H1 (cell line): ENCODE results near the gene FNIP2. TPM values are rescaled to one million over a fixed set of nuclear protein-coding genes. Genes with fewer than 3 reads are reported as not detected.

Source experiments
- CTCF ChIA-PET: fragments of 300-600 bp; sonication (Branson Sonifier 250); formaldehyde crosslinking; loops from one replicate; lab custom pipeline; 2021; ENCODE audit not compliant: partially characterized antibody; lab: Charles Lee
- POLR2A ChIA-PET: fragments of 300-600 bp; sonication (Branson Sonifier 250); formaldehyde crosslinking; loops from one replicate; lab custom pipeline; 2021; ENCODE audit warnings: inconsistent platforms; ENCODE audit not compliant: partially characterized antibody; lab: Charles Lee
- DNase-seq, 2 experiments: peaks; one replicate each; pipeline versions ENCODE4 v3.0.0 to v3.0.0-alpha.2; 2010 to 2022; ENCODE audit warnings: low spot score in 2 of 2, low read depth in 1 of 2, mixed read lengths in 1 of 2
- FAIRE-seq: peaks from 2 replicates; lab custom pipeline; 2011; peaks lifted over from hg19 to GRCh38; lab: Jason Lieb, UNC
- H2AFZ ChIP-seq: 2 replicates; pipeline ENCODE4 v1.8.1; 2012; ENCODE audit warnings: low read length, inconsistent platforms
- H2AK5ac ChIP-seq: 2 replicates; pipeline ENCODE4 v1.6.1; 2013; ENCODE audit warnings: low read depth, low read length
- H2BK120ac ChIP-seq: replicated peaks from 2 replicates; pipeline ENCODE3; 2013; ENCODE audit warnings: low read depth, low read length, inconsistent platforms
- H2BK12ac ChIP-seq: 2 replicates; pipeline ENCODE4 v1.6.1; 2013; ENCODE audit warnings: low read depth, low read length
- H2BK15ac ChIP-seq: 2 replicates; pipeline ENCODE4 v1.6.1; 2013; ENCODE audit warnings: low read length
- H2BK20ac ChIP-seq: 2 replicates; pipeline ENCODE4 v1.6.1; 2013; ENCODE audit warnings: low read length
- H2BK5ac ChIP-seq: 2 replicates; pipeline ENCODE4 v1.6.1; 2013; ENCODE audit warnings: low read depth, low read length
- H3K14ac ChIP-seq: 2 replicates; pipeline ENCODE4 v1.6.1; 2013; ENCODE audit warnings: inconsistent platforms; ENCODE audit not compliant: insufficient read length
- H3K18ac ChIP-seq: 2 replicates; pipeline ENCODE4 v1.6.1; 2013; ENCODE audit warnings: low read length; ENCODE audit errors: extremely low read depth
- H3K23ac ChIP-seq: 2 replicates; pipeline ENCODE4 v1.6.1; 2013; ENCODE audit warnings: inconsistent platforms; ENCODE audit not compliant: insufficient read length
- H3K23me2 ChIP-seq: 2 replicates; pipeline ENCODE4 v1.6.1; 2013; ENCODE audit warnings: low read depth, low read length
- H3K27ac ChIP-seq: 2 replicates; pipeline ENCODE4 v1.6.1; 2011; ENCODE audit warnings: low read depth, low read length, inconsistent platforms
- H3K27me3 ChIP-seq, 4 experiments: replicated peaks in 1 of 4; 1 replicate in 1 of 4; 2 replicates in 3 of 4; pipeline versions ENCODE4 v1.6.1 to v1.8.1; 2011 to 2013; ENCODE audit warnings: low read length in 3 of 4, mild to moderate bottlenecking in 3 of 4, inconsistent platforms in 2 of 4, mixed read lengths in 2 of 4, moderate library complexity in 1 of 4; ENCODE audit not compliant: control insufficient read depth in 3 of 4, insufficient read depth in 3 of 4; ENCODE audit errors: extremely low read depth in 1 of 4
- H3K36me3 ChIP-seq, 4 experiments: 2 replicates each; pipeline versions ENCODE4 v1.6.1 to v1.8.1; 2011 to 2013; ENCODE audit warnings: mild to moderate bottlenecking in 4 of 4, low read length in 3 of 4, moderate library complexity in 2 of 4, control low read depth in 1 of 4, inconsistent platforms in 1 of 4; ENCODE audit not compliant: insufficient read depth in 4 of 4, control insufficient read depth in 2 of 4
- H3K4ac ChIP-seq: replicated peaks from 2 replicates; pipeline ENCODE3; 2013; ENCODE audit warnings: low read length, low read depth, mixed read lengths, inconsistent platforms; ENCODE audit not compliant: insufficient read length
- H3K4me1 ChIP-seq, 4 experiments: replicated peaks in 1 of 4; 1 replicate in 1 of 4; 2 replicates in 3 of 4; pipeline versions ENCODE4 v1.6.1 to v1.8.1; 2011 to 2013; ENCODE audit warnings: low read length in 3 of 4, inconsistent platforms in 2 of 4, mixed read lengths in 1 of 4; ENCODE audit not compliant: insufficient read depth in 4 of 4, control insufficient read depth in 3 of 4
- H3K4me2 ChIP-seq, 2 experiments: 2 replicates each; pipeline versions ENCODE4 v1.6.1 to v1.8.1; 2011 to 2013; ENCODE audit warnings: low read depth in 2 of 2, low read length in 2 of 2, control low read depth in 1 of 2, inconsistent platforms in 1 of 2, mild to moderate bottlenecking in 1 of 2; ENCODE audit not compliant: insufficient read depth in 1 of 2
- H3K4me3 ChIP-seq, 4 experiments: fragments of 200-600, 300-600 bp in 1 of 4; sonication (generic), shearing (Covaris generic), sonication (Bioruptor Twin) in 1 of 4; 2 replicates each; pipeline versions ENCODE4 v1.5.1 to v1.8.1; 2011 to 2016; ENCODE audit warnings: low read length in 4 of 4, low read depth in 3 of 4, control low read depth in 2 of 4, inconsistent platforms in 2 of 4, mild to moderate bottlenecking in 2 of 4, mixed read lengths in 1 of 4, moderate library complexity in 1 of 4; ENCODE audit not compliant: insufficient read depth in 2 of 4; ENCODE audit errors: extremely low read depth in 1 of 4
- H3K56ac ChIP-seq: replicated peaks from 2 replicates; pipeline ENCODE3; 2013; ENCODE audit warnings: low read depth, mild to moderate bottlenecking, mixed read lengths, low read length, inconsistent platforms; ENCODE audit not compliant: insufficient read length
- H3K79me1 ChIP-seq: 2 replicates; pipeline ENCODE4 v1.6.1; 2013; ENCODE audit warnings: low read depth, low read length, control low read depth
- H3K79me2 ChIP-seq, 2 experiments: 2 replicates each; pipeline versions ENCODE4 v1.6.1 to v1.8.1; 2012 to 2013; ENCODE audit warnings: low read length in 2 of 2, mild to moderate bottlenecking in 2 of 2, inconsistent platforms in 1 of 2; ENCODE audit not compliant: insufficient read depth in 2 of 2, control insufficient read depth in 1 of 2
- H3K9ac ChIP-seq, 4 experiments: replicated peaks in 1 of 4; 1 replicate in 1 of 4; 2 replicates in 3 of 4; pipeline versions ENCODE4 v1.6.1 to v1.8.1; 2011 to 2013; ENCODE audit warnings: low read depth in 3 of 4, low read length in 3 of 4, control low read depth in 2 of 4, mild to moderate bottlenecking in 2 of 4, moderate library complexity in 2 of 4, inconsistent platforms in 1 of 4; ENCODE audit errors: extremely low read depth in 1 of 4
- H3K9me3 ChIP-seq, 2 experiments: 2 replicates each; pipeline versions ENCODE4 v1.6.1 to v1.8.1; 2012 to 2013; ENCODE audit warnings: mild to moderate bottlenecking in 2 of 2, moderate library complexity in 2 of 2, control low read depth in 1 of 2, inconsistent platforms in 1 of 2, low read depth in 1 of 2, low read length in 1 of 2, mixed read lengths in 1 of 2; ENCODE audit not compliant: insufficient read depth in 2 of 2
- H4K20me1 ChIP-seq, 2 experiments: replicated peaks in 1 of 2; 2 replicates each; pipeline versions ENCODE3 to v1.8.1; 2011 to 2013; ENCODE audit warnings: inconsistent platforms in 2 of 2, low read length in 2 of 2, mild to moderate bottlenecking in 1 of 2; ENCODE audit not compliant: insufficient read depth in 2 of 2, control insufficient read depth in 1 of 2
- H4K5ac ChIP-seq: 2 replicates; pipeline ENCODE4 v1.6.1; 2013; ENCODE audit warnings: low read length, low read depth, mixed read lengths, inconsistent platforms; ENCODE audit not compliant: insufficient read length
- H4K8ac ChIP-seq: 2 replicates; pipeline ENCODE4 v1.8.0; 2013; ENCODE audit warnings: mild to moderate bottlenecking, moderate library complexity, low read length, inconsistent platforms; ENCODE audit not compliant: insufficient read depth; ENCODE audit errors: extremely low read depth
- H4K91ac ChIP-seq: replicated peaks from 2 replicates; pipeline ENCODE3; 2013; ENCODE audit warnings: low read length, mixed read lengths, inconsistent platforms; ENCODE audit not compliant: insufficient read length
- ASH2L ChIP-seq: fragments of 200-600, 300-600 bp; sonication (generic); IDR thresholded peaks from one replicate; pipeline ENCODE4 v1.7.1; 2017; ENCODE audit warnings: low read length
- CEBPB ChIP-seq: IDR thresholded peaks from 2 replicates; pipeline ENCODE4 v1.6.1; 2012; ENCODE audit warnings: low read depth, low read length
- CTBP2 ChIP-seq: IDR thresholded peaks from 2 replicates; pipeline ENCODE4 v1.7.0; 2011; ENCODE audit warnings: borderline replicate concordance, mild to moderate bottlenecking, moderate library complexity, mixed read lengths, low read length; ENCODE audit not compliant: insufficient read depth, insufficient read length
- EGR1 ChIP-seq: IDR thresholded peaks from 2 replicates; pipeline ENCODE4 v1.6.1; 2011; ENCODE audit warnings: low read depth, low read length, borderline replicate concordance
- GTF2F1 ChIP-seq: IDR thresholded peaks from 2 replicates; pipeline ENCODE4 v1.6.1; 2012; ENCODE audit warnings: low read depth, low read length, improper control_type of control experiment, borderline replicate concordance
- HDAC2 ChIP-seq, 2 experiments: fragments of 300-600 bp in 1 of 2; sonication (generic) in 1 of 2; IDR thresholded peaks; 2 replicates each; pipeline ENCODE4 v1.6.1; 2011 to 2012; ENCODE audit warnings: low read depth in 2 of 2, low read length in 2 of 2, mild to moderate bottlenecking in 2 of 2, moderate library complexity in 2 of 2, borderline replicate concordance in 1 of 2, inconsistent platforms in 1 of 2
- MAFK ChIP-seq: IDR thresholded peaks from 2 replicates; pipeline ENCODE4 v1.6.1; 2012; ENCODE audit warnings: low read depth, mild to moderate bottlenecking, improper control_type of control experiment, low read length
- NANOG ChIP-seq: IDR thresholded peaks from 2 replicates; pipeline ENCODE4 v1.6.1; 2011; ENCODE audit warnings: low read length, low read depth, mild to moderate bottlenecking, inconsistent platforms; ENCODE audit not compliant: insufficient read depth, poor library complexity, severe bottlenecking
- NRF1 ChIP-seq: IDR thresholded peaks from 2 replicates; pipeline ENCODE4 v1.6.1; 2011; ENCODE audit warnings: mild to moderate bottlenecking, low read depth, low read length, improper control_type of control experiment
- WGBS, 2 experiments: shearing (Covaris generic) in 1 of 2; methylation state at CpG; one replicate each; pipeline versions ENCODE4 v1.1.6 to v1.1.7; 2013 to 2015; ENCODE audit warnings: low lambda C conversion rate in 2 of 2, mixed read lengths in 2 of 2, inconsistent platforms in 1 of 2, low coverage in 1 of 2, missing lambda C conversion rate in 1 of 2; ENCODE audit not compliant: insufficient replicate concordance in 2 of 2, insufficient coverage in 1 of 2, insufficient read length in 1 of 2; ENCODE audit errors: extremely low coverage in 1 of 2, missing lambda C conversion rate in 1 of 2; 5-methylcytosine and 5-hydroxymethylcytosine counted together
- polyA plus RNA-seq, 7 experiments: library from polyadenylated mRNA; depleted of rRNA in 3 of 7; stranded (reverse) in 5 of 7; unstranded in 2 of 7; fragments of >200 nt in 5 of 7; fragments of 200-250 nt in 2 of 7; gene quantifications; 1 replicate in 5 of 7; 2 replicates in 1 of 7; 4 replicates in 1 of 7; pipeline versions ENCODE4 v1.2.1 to v1.2.3, GENCODE V29; 2011 to 2013; ENCODE audit warnings: missing spikeins in 2 of 7, mixed read lengths in 2 of 7
- total RNA-seq: library from RNA; stranded (reverse); fragmentation: NEBNext Ultra II Directional; extraction: Animal tissue kit (Norgen Biotek cat#: 25700); gene quantifications from 2 replicates; pipeline ENCODE4 v1.2.1, GENCODE V29; 2021
- TF ChIP-seq, protein P1 (sequence below): IDR thresholded peaks from 2 replicates; pipeline ENCODE4 v1.6.1; 2011; ENCODE audit warnings: low read depth, mild to moderate bottlenecking, low read length; ENCODE audit not compliant: insufficient read depth
- TF ChIP-seq, protein P2 (sequence below): IDR thresholded peaks from 2 replicates; pipeline ENCODE4 v1.6.1; 2012; ENCODE audit warnings: low read length, inconsistent platforms

The FNIP2 gene
- total and polyA plus RNA-seq, 2 of the 8 experiments (the other 6 are each of a cell fraction or from before 2014, with no cell fraction given), result 4.0 to 13.0 TPM

DNA sequence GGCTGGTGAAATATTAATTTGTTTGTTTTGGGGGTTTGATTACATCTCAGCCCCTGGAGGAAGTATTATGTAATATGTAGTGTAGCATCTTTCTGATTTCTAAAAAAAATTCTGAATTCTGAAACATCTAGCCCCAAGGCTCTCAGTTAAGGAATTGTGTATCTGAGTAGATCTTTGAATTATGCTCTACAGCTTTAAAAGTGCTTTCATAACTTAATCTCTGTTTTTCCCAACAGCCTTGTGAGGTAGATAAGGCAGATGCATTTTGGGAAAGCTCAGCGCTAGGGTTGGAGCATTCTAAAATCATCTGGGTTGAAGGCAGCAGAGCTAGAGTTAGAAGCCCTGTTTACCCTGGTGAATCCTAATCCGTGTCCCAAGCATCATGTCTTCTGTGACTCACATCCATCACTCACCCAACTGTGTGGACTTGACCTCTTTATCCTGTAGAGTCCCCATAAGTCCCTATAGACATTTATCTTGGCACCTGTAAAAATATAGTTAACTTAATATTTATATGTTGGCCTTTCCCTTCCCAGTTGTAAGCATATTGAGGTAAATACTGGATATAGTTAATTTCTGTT, 49.8 kb downstream of the FNIP2 start:
- H2AK5ac ChIP-seq, result no peak overlapping the region
- no peaks in the 10 kb centered on the region for H3K36me3 ChIP-seq
- H3K79me2 ChIP-seq, result no peaks in the 10 kb centered on the region
- H4K20me1 ChIP-seq, result no peaks in the 10 kb centered on the region
- ChIA-PET POLR2A (no interaction called here), CTCF (interaction anchor here (0.9 kb wide), 1 partner anchor 34 kb away, joined by 3 read pairs; no protein-coding TSS in a partner anchor)
- H2BK12ac ChIP-seq, result no peak overlapping the region
- H3K4me1 ChIP-seq, result no peaks in the 10 kb centered on the region
- H3K4ac ChIP-seq, result peak overlapping the region; percentile 28
- no peak overlapping the region for H4K91ac ChIP-seq
- 0 out of 2 replicates have a peak, but pooled peaks cover 2% of the 10 kb centered on the region for H3K79me1 ChIP-seq
- no peak overlapping the region for H3K9ac ChIP-seq
- H3K4me2 ChIP-seq, result no peak overlapping the region
- H4K8ac ChIP-seq, result no peak overlapping the region
- no peak overlapping the region for H3K23ac ChIP-seq
- no peak overlapping the region for H3K4me3 ChIP-seq
- no peak overlapping the region for H3K14ac ChIP-seq
- H4K5ac ChIP-seq, result no peak overlapping the region
- H2BK120ac ChIP-seq, result no peak overlapping the region
- H2AFZ ChIP-seq, result no peak overlapping the region
- FAIRE-seq (no peak), DNase-seq (no peak)
- no peaks in the 10 kb centered on the region for H3K27me3 ChIP-seq
- H3K9me3 ChIP-seq, result peaks cover 0 to 3% of the 10 kb centered on the region in 2 experiments; a peak in 1 of 4 replicates
- H2BK15ac ChIP-seq, result no peak overlapping the region
- no peak overlapping the region for H3K18ac ChIP-seq
- 94% methylated on average over 2 of the region's 2 CpGs; no CpG with 5 or more reads in 1 of the 2 experiments for WGBS, 2 experiments
- no peaks in the 10 kb centered on the region for H3K23me2 ChIP-seq
- H3K27ac ChIP-seq, result no peak overlapping the region
- no peak overlapping the region for H2BK20ac ChIP-seq
- no peak overlapping the region for H2BK5ac ChIP-seq
- H3K56ac ChIP-seq, result no peak overlapping the region
- TF ChIP-seq NRF1 (no peak), ASH2L (no peak), HDAC2 (IDR thresholded peaks at IDR 0.05; ENCODE audit: borderline replicate concordance in 1 of 2, low read depth in 2 of 2, low read length in 2 of 2) (no peak), NANOG (no peak), GTF2F1 (no peak), MAFK (no peak), CTBP2 (no peak), EGR1 (no peak), CEBPB (no peak)
- TF ChIP-seq, protein P1, sequence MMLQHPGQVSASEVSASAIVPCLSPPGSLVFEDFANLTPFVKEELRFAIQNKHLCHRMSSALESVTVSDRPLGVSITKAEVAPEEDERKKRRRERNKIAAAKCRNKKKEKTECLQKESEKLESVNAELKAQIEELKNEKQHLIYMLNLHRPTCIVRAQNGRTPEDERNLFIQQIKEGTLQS, result no peak
- TF ChIP-seq, protein P2, sequence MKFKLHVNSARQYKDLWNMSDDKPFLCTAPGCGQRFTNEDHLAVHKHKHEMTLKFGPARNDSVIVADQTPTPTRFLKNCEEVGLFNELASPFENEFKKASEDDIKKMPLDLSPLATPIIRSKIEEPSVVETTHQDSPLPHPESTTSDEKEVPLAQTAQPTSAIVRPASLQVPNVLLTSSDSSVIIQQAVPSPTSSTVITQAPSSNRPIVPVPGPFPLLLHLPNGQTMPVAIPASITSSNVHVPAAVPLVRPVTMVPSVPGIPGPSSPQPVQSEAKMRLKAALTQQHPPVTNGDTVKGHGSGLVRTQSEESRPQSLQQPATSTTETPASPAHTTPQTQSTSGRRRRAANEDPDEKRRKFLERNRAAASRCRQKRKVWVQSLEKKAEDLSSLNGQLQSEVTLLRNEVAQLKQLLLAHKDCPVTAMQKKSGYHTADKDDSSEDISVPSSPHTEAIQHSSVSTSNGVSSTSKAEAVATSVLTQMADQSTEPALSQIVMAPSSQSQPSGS, result no peak
